ENCODE measurements around the gene WAC. TPM values are rescaled to one million over a fixed set of nuclear protein-coding genes. Genes with fewer than 3 reads are reported as not detected.

Gene WAC
- total and polyA plus RNA-seq, 2 of the 13 experiments (the other 11 are each of a cell fraction or from before 2014, with no cell fraction given), result 69.1 to 96.2 TPM

DNA sequence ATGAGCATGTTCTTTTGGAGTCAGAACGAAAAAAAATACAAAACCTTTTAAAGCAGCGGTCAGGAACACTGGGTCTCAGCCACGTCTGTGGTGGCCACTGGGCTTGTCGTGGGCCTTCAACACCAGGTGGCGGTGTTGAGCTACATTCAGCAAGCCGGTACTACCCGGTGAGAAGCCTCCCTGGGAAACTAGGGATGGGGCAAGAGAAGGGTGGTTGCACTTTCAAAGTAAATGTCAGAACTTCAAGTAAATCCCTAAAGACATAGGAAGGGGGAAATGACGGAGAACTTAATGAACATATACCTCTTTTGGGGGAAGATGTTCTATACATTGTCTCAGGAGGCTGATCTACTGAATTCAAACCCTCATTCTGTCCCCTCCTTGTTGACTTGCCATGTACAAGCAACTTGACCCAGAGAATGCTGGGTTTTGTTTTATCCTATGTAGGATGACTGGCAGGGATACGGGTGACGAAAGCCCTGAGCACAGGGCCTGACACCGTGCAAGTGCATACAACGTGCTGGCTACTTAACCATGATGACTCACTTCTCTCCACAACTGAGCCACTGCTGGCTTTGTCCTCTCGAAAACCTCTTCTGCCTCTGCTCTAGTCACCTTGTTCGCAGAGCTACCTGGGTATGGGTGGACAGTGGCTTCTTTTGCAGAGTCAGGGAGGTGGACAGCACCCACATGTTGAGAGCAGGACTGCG lies 95.4 kb downstream of the WAC start (continued):
- TF ChIP-seq PHF20 (CRISPR knock-in tag; IDR thresholded peaks at IDR 0.05) (no peak), CEBPZ (IDR thresholded peaks at IDR 0.05; ENCODE audit: low read length) (no peak), NONO (IDR thresholded peaks at IDR 0.05) (no peak), NONO (CRISPR knock-in tag; conservative IDR thresholded peaks at IDR 0.05) (no peak), ZNF556 (CRISPR knock-in tag; IDR thresholded peaks at IDR 0.05; ENCODE audit: borderline replicate concordance) (no peak), ZSCAN21 (CRISPR knock-in tag; IDR thresholded peaks at IDR 0.05; ENCODE audit: borderline replicate concordance) (no peak), RAD21 (CRISPR knock-in tag; IDR thresholded peaks at IDR 0.05) (peak; percentile 84), TERF1 (CRISPR knock-in tag; IDR thresholded peaks at IDR 0.05) (no peak), ZNF329 (CRISPR knock-in tag; IDR thresholded peaks at IDR 0.05; ENCODE audit: low read depth) (0 out of 2 replicates have a peak, but pooled peaks have one; percentile 36)
- TF ChIP-seq, protein P1, sequence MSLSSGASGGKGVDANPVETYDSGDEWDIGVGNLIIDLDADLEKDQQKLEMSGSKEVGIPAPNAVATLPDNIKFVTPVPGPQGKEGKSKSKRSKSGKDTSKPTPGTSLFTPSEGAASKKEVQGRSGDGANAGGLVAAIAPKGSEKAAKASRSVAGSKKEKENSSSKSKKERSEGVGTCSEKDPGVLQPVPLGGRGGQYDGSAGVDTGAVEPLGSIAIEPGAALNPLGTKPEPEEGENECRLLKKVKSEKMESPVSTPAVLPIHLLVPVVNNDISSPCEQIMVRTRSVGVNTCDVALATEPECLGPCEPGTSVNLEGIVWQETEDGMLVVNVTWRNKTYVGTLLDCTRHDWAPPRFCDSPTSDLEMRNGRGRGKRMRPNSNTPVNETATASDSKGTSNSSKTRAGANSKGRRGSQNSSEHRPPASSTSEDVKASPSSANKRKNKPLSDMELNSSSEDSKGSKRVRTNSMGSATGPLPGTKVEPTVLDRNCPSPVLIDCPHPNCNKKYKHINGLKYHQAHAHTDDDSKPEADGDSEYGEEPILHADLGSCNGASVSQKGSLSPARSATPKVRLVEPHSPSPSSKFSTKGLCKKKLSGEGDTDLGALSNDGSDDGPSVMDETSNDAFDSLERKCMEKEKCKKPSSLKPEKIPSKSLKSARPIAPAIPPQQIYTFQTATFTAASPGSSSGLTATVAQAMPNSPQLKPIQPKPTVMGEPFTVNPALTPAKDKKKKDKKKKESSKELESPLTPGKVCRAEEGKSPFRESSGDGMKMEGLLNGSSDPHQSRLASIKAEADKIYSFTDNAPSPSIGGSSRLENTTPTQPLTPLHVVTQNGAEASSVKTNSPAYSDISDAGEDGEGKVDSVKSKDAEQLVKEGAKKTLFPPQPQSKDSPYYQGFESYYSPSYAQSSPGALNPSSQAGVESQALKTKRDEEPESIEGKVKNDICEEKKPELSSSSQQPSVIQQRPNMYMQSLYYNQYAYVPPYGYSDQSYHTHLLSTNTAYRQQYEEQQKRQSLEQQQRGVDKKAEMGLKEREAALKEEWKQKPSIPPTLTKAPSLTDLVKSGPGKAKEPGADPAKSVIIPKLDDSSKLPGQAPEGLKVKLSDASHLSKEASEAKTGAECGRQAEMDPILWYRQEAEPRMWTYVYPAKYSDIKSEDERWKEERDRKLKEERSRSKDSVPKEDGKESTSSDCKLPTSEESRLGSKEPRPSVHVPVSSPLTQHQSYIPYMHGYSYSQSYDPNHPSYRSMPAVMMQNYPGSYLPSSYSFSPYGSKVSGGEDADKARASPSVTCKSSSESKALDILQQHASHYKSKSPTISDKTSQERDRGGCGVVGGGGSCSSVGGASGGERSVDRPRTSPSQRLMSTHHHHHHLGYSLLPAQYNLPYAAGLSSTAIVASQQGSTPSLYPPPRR (CRISPR knock-in tag; IDR thresholded peaks at IDR 0.05; ENCODE audit: borderline replicate concordance), result no peak
- TF ChIP-seq, protein P2, sequence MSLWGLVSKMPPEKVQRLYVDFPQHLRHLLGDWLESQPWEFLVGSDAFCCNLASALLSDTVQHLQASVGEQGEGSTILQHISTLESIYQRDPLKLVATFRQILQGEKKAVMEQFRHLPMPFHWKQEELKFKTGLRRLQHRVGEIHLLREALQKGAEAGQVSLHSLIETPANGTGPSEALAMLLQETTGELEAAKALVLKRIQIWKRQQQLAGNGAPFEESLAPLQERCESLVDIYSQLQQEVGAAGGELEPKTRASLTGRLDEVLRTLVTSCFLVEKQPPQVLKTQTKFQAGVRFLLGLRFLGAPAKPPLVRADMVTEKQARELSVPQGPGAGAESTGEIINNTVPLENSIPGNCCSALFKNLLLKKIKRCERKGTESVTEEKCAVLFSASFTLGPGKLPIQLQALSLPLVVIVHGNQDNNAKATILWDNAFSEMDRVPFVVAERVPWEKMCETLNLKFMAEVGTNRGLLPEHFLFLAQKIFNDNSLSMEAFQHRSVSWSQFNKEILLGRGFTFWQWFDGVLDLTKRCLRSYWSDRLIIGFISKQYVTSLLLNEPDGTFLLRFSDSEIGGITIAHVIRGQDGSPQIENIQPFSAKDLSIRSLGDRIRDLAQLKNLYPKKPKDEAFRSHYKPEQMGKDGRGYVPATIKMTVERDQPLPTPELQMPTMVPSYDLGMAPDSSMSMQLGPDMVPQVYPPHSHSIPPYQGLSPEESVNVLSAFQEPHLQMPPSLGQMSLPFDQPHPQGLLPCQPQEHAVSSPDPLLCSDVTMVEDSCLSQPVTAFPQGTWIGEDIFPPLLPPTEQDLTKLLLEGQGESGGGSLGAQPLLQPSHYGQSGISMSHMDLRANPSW (CRISPR knock-in tag; IDR thresholded peaks at IDR 0.05; ENCODE audit: borderline replicate concordance), result no peak
- TF ChIP-seq, protein P3, sequence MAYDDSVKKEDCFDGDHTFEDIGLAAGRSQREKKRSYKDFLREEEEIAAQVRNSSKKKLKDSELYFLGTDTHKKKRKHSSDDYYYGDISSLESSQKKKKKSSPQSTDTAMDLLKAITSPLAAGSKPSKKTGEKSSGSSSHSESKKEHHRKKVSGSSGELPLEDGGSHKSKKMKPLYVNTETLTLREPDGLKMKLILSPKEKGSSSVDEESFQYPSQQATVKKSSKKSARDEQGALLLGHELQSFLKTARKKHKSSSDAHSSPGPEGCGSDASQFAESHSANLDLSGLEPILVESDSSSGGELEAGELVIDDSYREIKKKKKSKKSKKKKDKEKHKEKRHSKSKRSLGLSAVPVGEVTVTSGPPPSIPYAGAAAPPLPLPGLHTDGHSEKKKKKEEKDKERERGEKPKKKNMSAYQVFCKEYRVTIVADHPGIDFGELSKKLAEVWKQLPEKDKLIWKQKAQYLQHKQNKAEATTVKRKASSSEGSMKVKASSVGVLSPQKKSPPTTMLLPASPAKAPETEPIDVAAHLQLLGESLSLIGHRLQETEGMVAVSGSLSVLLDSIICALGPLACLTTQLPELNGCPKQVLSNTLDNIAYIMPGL (CRISPR knock-in tag; IDR thresholded peaks at IDR 0.05; ENCODE audit: borderline replicate concordance in 1 of 2, low read depth in 1 of 2), result peak in 1 of 2 experiments; percentile 43; a peak in 1 of 4 replicates
